Sigmoid colon (tissue), 4 donors: ENCODE results near the gene KCNQ1OT1.

ENCODE experiments used
- EP300 ChIP-seq, 4 donors: sonication (generic); formaldehyde crosslinking; IDR thresholded peaks; one replicate each; pipeline ENCODE4 v1.6.1; 2017; ENCODE audit warnings: antibody characterized with exemption in 4 of 4
- POLR2A ChIP-seq, 2 donors: fragments of 450-650 bp; IDR thresholded peaks; one replicate each; pipeline ENCODE4 v1.6.1; 2016; ENCODE audit warnings: antibody characterized with exemption in 2 of 2, mild to moderate bottlenecking in 2 of 2, moderate library complexity in 2 of 2
- POLR2AphosphoS5 ChIP-seq, 4 donors: sonication (generic); formaldehyde crosslinking; IDR thresholded peaks; one replicate each; pipeline ENCODE4 v1.6.1; 2017; ENCODE audit warnings: antibody characterized with exemption in 4 of 4
- TF ChIP-seq, protein P1 (sequence below), 4 experiments: fragments of 450-650 bp in 3 of 4; fragments of 200-600 bp in 1 of 4; IDR thresholded peaks; one replicate each; pipeline ENCODE4 v1.5.1; 2016 to 2019; ENCODE audit warnings: antibody characterized with exemption in 4 of 4, mild to moderate bottlenecking in 3 of 4, moderate library complexity in 2 of 4

DNA sequence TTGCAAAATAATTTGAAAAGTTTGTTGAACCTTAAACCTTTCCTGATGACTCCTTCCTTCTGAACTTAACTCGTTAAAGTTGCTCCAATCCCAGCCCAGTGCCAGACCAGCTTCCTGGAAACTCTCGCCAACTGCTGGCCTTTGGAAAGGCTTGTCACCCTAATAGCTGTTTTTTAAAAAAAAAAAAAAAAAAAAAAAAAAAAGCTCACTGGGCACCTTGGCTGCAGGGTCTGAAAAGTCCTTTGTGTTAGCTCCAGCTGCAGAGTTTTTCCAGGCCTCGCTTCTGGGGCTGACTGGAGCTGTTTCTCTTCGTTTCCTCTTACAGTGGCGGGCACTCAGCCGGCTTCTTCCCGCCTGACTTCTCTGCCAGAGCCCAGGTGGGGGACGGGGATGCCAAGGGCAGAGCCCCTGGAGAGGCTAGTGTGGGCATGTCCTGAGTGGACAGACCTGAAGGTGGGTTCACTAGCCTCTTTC lies 25.1 kb downstream of the KCNQ1OT1 start:
- TF ChIP-seq, protein P1, sequence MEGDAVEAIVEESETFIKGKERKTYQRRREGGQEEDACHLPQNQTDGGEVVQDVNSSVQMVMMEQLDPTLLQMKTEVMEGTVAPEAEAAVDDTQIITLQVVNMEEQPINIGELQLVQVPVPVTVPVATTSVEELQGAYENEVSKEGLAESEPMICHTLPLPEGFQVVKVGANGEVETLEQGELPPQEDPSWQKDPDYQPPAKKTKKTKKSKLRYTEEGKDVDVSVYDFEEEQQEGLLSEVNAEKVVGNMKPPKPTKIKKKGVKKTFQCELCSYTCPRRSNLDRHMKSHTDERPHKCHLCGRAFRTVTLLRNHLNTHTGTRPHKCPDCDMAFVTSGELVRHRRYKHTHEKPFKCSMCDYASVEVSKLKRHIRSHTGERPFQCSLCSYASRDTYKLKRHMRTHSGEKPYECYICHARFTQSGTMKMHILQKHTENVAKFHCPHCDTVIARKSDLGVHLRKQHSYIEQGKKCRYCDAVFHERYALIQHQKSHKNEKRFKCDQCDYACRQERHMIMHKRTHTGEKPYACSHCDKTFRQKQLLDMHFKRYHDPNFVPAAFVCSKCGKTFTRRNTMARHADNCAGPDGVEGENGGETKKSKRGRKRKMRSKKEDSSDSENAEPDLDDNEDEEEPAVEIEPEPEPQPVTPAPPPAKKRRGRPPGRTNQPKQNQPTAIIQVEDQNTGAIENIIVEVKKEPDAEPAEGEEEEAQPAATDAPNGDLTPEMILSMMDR (IDR thresholded peaks at IDR 0.05), result no peak
- peak in 2 of 4 donors; percentile 15 to 23 for TF ChIP-seq POLR2AphosphoS5 (IDR thresholded peaks at IDR 0.05)
- no peak for TF ChIP-seq POLR2A (IDR thresholded peaks at IDR 0.05)
- TF ChIP-seq EP300 (IDR thresholded peaks at IDR 0.05), result no peak
